ENCODE measurements around the gene CHRM4.

GRCh38 chr11:46375392-46376101 is 16.0 kb downstream of the CHRM4 start:
- no peak for TF ChIP-seq CTCF (IDR thresholded peaks at IDR 0.05)
- no peak for TF ChIP-seq POLR2A (IDR thresholded peaks at IDR 0.05)

All from breast epithelium (tissue), 3 donors.